NCI-H345 treated with DMSO at 0.1 percent for 48 hours (cell line): ENCODE measurements around the gene CENPX.
"Not testable (repeated sequence)": the region's sequence is repeated elsewhere in the genome, so short reads cannot be mapped to it uniquely, and the experiment has no call there.

ENCODE experiments used
- DNase-seq: peaks from one replicate; lab custom pipeline; 2025; ENCODE audit not compliant: unreplicated experiment; lab: John Stamatoyannopoulos, UW

CENPX gene

DNA sequence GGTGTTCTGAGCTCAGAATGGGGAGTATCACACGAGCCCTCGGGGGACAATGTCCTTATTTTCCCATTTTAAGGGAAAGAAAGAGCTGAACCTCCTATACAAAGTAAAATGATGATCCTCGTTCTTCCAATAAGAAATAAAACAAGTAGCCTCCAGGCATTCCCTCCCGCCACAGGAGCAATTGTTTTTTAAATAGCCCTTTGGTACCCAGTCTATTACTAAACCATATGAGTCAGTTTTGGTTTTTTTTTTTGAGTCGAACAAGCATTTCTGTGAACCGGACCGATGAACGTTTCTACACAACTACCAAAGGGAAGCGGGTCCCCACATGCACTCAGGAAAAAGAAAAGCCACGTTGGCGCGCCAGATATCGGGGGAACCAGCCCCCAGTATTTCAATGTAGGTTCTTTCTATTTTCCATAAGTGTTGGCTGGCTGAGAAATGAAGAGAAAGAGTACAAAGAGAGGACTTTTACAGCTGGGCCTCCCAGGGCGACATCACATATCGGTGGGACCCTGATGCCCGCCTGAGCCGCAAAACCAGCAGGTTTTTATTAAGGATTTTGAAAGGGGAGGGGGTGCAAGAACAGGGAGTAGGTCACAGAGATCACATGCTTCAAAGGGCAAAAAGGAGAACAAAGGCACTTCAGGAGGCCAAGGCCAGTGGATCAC is 18.6 kb upstream of the CENPX start:
- DNase-seq, result no peak

DNA sequence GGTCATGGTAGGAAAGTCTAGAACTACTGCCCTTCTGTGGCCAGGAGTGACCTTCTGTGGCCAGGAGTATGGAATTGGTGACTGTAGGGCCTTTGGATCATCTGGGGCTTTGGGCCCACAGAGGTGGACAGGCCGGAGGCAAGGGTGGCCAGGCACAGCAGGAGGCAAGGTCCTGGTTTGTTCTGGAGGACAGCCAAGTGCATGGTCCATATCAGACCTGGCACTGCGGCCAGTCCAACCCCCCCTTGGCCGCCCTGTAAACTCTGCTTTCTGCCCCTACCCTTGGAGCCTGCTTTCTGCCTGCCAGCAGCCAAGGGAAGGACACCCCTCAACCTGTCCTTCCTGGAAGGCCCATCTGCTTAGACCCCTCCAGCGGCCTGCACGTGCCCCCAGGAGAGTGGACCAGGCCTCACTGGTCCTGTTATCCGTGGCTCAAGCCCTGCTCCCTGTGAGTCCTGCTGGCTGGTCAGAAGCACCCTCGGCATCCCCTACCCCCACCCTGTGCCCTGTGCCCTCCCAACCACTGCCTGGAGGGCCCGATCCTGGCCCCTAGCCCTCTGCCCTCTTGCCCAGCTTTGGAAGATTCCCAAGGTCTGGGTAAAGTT is 17.1 kb upstream of the CENPX start:
- no peak for DNase-seq

DNA sequence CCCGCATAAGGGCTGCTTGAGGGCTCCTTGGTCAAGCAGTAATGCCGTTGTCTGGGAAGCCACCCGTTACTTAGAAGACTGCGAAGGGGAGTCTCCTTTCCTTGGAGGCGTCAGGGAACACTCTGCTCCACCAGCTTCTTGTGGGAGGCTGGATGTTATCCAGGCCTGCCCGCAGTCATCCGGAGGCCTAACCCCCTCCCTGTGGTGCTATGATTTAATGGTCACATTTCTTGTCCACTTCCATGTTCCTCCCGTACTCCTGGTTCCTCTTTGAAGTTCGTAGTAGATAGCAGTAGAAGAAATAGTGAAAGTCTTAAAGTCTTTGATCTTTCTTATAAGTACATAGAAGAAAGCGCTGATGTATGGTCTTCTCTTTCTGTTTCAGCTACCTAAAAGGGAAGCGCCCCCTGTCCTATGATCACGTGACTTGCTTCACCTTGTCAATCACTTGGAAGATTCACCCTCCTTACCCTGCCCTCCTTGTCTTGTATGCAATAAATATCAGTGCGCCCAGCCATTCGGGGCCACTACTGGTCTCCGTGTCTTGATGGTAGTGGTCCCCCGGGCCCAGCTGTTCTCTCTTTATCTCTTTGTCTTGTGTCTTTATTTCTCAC is 16.2 kb upstream of the CENPX start:
- DNase-seq, result not testable (repeated sequence)

DNA sequence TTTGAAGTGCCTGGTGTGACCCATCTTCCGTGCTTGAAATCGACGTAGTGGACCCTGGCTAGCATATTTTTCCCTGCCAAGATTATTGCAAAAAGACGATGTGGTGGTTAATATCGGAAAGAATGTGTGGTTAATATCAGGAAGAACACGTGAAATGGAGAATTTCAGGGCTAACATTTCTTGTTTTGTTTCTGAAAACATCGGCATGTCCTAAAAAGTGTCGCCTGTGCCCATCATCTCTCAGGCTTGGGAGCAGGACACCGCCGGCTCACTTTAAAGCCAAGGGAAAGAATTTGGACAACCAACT is 15.2 kb upstream of the CENPX start:
- no peak for DNase-seq

DNA sequence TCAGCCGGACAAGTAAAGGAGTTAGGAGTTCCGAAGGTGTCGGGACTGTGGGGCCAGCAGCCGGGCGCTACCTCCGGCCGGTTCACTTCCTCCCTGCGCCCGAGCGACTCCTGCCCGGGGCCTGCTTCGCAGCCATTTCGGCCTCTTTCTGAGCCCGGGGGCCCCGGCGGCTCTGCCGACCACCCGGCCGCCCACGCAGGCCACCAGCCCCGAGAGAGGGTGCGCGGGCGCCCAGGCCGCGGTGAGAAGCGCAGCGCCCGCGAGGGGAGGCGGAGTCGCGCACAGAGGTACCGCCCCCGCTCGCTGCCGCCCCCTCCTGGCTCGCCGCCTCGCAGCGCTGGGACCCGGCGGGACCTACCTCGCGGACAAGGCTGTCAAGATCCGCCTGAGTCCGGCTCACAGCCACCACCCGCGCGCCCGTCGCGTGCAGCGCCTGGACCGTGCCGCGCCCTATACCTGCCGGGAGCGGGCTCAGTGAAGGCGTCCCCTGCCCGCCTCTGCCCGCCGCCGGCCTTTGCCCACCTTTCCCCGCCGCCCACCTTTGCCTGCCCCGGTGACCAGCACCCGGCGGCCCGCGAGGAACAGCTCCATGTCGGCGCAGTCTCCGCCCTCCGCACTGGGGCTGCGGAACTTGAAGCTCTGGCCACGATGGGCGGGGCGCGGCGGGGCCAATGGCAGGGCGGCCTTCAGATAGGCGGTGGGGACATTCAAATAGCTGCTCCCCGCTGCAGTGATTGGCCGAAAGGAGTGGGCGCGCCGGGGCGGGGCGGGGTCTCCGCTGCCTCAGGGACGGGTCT is 14.6 kb upstream of the CENPX start, which contains the start of gene DCXR:
Gene DCXR (minus strand): TSS at position 606 of the 797 bp plus-strand sequence. CDS start 15 bp downstream, at position 591.
- peak; percentile 99 for DNase-seq

DNA sequence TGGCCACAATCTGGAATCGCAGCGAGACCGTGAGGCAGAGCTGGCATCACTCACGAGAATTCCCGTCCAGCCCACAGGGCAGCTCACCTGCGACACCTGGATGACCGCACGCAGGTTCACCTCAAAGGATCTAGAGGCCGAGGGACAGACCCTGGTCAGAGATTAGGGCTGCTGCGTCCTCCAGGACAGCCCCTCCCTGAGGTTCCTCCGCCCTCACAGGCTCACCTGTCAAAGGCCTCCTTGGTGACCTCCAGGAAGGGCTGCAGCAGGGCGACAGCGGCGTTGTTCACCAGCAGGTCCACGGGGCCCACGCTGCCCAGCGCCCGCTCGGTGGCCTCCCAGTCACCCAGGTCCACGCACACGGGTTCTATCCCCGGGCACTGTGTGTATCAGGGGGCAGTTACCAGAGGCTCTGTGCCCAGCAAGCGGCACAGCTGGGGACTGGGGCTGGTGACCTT is 14.0 kb upstream of the CENPX start:
- no peak for DNase-seq

DNA sequence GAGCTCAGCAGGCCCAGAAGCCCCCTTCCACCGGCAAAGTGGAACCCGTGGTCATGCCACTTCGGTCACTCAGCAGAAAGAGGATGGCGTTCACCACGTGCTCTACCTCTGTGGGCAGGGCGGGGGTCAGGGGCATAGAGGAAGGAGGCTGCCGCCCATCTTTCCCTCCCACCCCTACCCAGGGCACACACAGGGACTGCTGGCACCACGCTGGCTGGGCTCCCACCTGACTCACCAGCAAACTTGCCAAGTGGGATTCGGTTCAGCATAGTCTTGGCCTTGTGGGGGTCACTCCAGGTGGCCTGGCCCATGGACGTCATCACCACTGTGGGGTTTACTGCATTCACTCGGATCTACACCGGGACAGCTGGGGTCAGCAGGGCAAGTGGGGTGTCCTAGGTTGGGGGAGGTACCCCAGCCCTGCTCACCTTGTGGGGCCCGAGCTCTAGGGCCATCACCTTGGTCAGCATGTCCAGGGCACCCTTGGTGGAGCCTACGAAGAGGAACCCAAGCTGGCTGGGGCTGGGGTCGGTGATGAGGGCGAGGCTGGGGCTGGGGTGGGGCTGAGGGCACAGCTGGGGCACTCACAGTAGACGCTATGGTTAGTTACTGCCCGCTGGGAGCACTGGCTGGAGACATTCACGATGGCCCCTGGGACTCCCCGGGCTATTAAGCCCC is 13.4 kb upstream of the CENPX start:
- no peak for DNase-seq

DNA sequence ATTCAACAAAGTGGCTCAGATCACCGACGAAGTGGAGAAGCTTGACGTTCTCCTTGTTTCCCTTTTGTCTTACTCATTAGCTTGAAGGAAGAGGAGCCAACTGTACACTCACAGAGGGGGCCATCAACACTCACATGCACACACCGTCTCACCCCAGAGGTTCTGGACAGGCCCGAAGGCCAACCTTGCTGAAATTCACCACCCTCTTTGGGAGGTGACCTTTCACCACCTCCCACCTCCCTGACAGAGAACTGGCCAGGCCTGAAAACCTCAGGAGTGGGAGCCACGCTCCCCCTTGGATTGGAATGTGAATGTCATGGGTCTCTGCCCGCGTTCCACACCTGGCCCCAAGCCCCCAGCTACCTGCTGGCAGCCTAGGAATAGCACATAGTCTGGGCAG is 12.8 kb upstream of the CENPX start:
- DNase-seq, result no peak

DNA sequence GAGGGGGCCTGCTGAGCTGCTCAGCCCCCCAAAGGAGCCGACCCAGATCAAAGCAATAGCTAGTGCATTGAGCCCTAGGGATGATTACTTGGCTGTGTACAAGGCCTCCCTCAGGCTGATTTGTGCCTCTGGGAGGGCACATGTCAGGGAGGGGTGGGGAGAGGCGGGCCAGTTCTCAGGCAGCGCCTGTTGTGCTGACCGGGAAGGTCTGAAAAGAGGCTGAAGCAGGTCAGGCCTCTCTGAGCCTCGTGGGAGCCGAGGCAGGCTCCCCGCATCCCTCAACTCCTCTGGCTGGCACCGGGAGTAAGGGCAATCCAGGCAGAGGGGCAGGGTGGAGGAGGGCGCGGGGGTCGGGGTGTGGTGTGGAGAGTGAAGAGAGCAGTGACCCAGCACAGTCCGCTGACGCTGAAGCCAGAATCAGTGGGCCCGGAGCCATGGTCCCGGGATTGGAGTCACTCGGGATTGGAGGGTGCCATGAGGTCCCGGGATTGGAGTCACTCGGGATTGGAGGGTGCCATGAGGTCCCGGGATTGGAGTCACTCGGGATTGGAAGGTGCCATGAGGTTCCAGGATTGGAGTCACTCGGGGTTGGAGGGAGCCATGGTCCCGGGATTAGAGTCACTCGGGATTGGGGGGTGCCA is 11.8 kb upstream of the CENPX start:
- no peak for DNase-seq

DNA sequence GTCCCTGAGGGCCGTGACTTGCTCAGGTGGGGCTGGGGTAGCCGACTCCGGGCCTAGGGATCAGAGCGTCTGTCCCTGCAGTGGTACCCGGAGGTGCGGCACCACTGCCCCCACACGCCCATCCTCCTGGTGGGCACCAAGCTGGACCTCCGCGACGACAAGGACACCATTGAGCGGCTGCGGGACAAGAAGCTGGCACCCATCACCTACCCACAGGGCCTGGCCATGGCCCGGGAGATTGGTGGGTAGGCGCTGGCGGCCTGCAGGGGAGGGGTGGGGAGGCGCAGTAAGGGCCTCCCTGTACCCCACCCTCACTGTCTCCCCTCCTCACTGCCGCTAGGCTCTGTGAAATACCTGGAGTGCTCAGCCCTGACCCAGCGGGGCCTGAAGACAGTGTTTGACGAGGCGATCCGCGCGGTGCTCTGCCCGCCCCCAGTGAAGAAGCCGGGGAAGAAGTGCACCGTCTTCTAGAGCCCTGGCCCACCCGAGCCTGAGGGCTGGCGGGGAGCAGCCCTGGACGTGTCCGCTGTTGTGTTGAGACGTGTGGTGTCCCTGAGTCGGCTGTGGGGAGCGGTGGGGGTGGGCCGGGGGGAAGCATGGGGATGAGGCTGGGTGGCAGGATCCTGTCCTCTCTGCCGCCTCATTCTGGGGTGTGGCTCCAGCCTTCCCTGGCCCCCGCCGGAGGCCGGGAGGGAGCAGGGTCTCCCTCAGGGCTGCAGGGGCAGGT is 10.8 kb upstream of the CENPX start:
- DNase-seq, result no peak

DNA sequence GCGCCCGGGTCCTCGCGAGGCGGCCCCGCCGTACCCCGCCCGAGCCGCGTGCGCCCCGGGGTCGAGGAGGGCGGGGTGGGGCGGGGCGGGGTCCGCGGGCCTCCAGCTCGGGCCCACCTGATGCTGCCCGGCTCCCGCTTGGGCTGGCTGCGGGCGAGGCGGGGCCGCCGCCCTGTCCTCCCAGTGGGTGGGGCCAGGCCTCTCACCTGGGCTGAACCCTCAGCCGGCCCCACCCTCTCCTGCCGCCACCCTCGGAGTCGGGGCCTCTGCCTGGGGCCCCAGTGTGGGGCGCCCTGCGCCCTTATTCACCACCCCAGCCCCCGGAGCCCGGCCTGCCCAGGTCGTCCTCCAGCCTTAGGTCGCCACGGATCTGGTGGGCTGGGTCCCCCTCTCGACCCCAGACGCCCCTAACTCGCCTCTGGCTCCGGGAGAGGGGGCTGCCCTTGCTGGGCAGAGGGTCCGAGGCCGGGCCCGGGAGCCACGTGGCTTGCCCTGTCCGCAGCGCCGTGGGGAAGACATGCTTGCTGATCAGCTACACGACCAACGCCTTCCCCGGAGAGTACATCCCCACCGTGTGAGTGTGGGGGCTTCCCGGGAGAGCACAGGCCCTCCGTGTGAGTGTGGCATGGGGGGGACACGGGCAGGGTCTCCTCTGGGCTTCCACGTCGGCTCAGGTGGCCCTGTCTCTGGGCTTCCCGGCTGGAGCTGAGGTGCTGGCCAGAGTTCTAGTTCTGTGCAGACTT is 9.4 kb upstream of the CENPX start:
- DNase-seq, result peak; percentile 34

DNA sequence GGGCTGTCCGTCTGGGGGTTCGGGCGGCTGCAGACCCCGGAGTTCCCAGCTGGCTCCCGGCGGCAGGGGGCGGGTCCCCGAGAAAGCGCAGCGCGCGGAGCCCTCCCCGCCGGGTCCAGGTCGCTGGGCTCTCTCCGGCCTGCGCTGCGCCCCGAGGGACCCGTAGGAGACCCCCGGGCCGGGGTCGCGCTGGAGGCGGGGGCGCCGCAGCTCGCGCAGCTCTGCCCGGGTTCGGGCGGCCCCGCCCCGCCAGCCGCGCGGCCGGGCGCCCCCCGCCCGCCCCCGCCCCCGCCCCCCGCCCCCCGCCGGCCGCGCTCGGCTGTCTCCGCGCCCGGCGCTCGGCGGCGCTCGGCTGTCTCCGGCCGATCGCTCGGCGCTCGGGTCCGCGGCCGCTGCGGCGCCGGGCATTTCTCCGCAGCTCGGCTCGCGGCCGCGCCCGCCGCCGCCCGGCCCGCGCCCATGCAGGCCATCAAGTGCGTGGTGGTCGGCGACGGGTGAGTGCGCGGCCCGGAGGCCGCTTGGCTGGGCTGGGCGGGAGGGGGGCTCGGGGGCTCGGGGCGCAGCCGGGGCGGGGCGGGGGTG is 8.7 kb upstream of the CENPX start, which contains the start of gene RAC3:
Gene RAC3 (plus strand): TSS at position 376 of the 582 bp plus-strand sequence. CDS start 84 bp downstream, at position 460.
- DNase-seq, result peak; percentile 41

DNA sequence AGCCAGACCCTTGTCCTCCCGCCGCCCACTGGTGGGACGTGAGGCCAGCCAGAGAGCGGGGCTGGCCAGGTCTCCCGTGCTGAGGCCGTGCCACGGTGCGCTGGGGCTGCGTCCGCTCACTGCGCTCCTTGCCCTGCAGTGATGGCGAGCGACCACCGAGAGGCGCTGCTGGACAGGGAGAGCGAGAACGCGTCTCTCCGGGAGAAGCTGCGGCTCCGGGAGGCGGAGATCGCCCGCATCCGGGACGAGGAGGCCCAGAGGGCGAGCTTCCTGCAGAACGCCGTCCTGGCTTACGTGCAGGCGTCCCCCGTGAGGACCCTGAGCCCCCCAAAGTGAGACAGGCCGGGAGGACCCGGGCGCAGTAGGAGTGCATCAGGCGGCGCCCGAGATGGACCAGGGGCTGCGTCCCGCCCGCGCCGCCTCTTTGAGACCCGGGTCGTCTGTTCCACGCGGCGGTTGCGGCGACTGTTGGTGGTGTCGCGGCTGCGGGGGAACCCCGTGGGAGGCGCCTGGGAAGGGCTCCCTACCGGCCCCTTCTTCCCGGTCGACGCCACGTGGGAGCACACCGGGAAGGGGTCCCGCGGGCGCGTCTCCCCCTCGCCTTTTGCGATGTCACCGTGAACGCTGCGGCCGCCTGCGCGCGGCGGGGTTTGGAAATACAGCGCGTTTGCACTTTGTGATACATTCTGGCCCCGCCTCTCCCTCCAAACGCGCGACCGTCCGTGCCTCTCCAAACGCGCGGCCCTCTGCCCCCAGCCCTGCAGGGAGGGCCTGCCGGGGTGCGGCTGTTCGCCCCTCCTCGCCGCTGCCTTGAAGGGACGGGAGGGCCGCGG is 8.0 kb upstream of the CENPX start:
- DNase-seq, result peak; percentile 63

DNA sequence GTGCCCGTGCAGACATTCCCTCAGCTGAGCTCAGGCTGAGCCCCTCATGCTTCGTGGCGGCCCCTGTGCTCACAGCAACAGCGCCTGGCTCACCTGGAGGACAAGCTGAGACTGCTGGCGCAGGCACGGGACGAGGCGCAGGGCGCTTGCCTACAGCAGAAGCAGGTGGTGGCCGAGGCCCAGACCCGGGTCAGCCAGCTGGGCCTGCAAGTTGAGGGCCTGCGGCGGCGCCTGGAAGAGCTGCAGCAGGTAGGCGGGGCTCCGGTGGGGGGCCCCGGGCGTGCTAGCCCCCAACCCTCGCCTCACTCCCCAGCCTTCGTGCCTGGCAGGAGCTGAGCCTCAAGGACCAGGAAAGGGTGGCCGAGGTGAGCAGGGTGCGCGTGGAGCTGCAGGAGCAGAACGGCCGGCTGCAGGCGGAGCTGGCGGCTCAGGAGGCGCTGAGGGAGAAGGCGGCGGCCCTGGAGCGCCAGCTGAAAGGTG is 7.4 kb upstream of the CENPX start:
- no peak for DNase-seq

DNA sequence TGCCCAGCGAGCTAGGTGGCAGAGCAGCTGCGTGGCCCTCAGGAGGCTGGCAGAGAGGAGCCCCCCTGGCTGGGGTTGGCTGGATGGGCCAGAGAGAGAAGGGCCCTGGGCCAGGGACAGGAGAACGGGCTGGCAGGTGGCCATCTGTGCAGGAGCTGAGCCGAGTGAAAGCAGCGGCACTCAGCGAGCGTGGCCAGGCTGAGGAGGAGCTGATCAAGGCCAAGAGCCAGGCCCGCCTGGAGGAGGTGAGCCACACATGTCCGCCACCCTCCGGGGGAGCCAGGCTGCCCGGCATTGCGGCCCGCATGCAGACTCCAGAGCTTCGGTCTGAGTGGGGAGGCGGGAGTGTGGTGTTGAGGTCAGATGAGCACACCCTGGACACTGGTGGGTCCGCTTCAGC is 6.7 kb upstream of the CENPX start:
- DNase-seq, result no peak

DNA sequence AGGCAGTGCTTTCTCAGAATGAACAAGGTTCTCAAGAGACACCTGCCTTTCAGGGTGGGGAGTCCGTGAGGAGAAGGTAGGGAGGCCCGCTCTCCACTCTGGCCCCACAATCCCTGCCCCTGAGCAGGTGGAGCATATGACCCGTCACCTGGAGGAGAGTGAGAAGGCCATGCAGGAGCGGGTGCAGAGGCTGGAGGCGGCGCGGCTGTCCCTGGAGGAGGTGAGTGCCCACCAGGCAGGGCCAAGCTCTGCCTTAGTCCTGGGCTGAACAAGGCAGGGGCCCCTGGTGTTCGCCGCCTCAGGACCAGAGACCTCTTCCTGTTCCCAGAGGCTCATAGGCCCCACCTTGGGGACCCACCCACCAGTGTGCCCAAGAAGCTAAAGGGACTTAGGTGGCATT is 6.3 kb upstream of the CENPX start:
- DNase-seq, result no peak

DNA sequence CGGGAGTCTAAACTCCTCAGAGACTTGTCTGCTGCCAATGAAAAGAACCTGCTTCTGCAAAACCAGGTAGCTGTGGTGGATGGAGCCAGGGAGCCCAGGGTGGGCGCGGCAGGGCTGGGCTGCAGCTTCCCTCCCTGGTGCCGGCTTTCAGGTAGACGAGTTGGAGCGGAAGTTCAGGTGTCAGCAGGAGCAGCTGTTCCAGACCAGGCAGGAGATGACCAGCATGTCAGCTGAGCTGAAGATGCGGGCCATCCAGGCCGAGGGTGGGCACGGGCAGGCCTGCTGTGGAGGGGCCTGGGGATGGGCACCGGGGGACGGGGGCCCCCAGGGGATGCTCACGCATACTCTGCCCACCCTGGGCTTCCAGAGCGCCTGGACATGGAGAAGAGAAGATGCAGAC is 5.6 kb upstream of the CENPX start:
- DNase-seq, result no peak
